PFSK-1 (cell line): Measurements from ENCODE around the gene SLC2A1.

Experiments
- FOXP2 ChIP-seq: optimal IDR thresholded peaks from 2 replicates; pipeline ENCODE3; 2011; ENCODE audit warnings: borderline replicate concordance, control low read depth, inconsistent platforms; ENCODE audit not compliant: insufficient read depth; ENCODE audit errors: extremely low read length, extremely low read depth
- POLR2AphosphoS5 ChIP-seq: IDR thresholded peaks from 2 replicates; pipeline ENCODE4 v1.6.1; 2012; ENCODE audit warnings: low read depth, mild to moderate bottlenecking, control low read depth, low read length, moderate library complexity
- SIN3A ChIP-seq: IDR thresholded peaks from 2 replicates; pipeline ENCODE4 v1.6.1; 2012; ENCODE audit warnings: mild to moderate bottlenecking, low read length, moderate library complexity, borderline replicate concordance; ENCODE audit not compliant: insufficient read depth
- TAF1 ChIP-seq: IDR thresholded peaks from 2 replicates; pipeline ENCODE4 v1.6.1; 2012; ENCODE audit warnings: low read length, control low read depth, borderline replicate concordance; ENCODE audit not compliant: insufficient read depth
- TF ChIP-seq, protein P1 (sequence below), 2 experiments: IDR thresholded peaks; 2 replicates each; pipeline versions ENCODE4 v1.6.1 to v1.8.0; 2011 to 2012; ENCODE audit warnings: low read depth in 2 of 2, low read length in 2 of 2, control low read depth in 1 of 2, inconsistent platforms in 1 of 2, mild to moderate bottlenecking in 1 of 2, moderate library complexity in 1 of 2; ENCODE audit not compliant: insufficient read depth in 1 of 2

DNA sequence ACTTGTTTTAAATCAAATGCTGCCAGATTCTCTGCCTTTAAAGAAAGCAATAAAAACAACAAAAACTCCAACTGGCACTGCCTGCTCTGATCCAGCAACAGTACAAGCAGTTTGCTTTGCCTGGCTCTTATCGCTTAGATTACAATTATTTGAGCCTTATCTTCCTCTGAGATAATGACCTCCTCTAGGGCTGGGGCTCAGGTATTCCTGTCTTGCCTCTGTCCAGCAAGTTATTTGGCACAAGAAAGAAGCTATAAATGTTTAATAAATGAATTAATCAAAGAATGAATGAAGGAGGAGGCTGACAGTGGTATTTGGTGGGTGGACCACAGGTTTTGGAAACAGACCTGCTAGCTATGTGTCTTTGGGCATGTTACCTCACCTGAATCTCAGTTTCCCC is 6.7 kb upstream of the SLC2A1 start:
- no peak for TF ChIP-seq POLR2AphosphoS5
- no peak for TF ChIP-seq TAF1
- TF ChIP-seq SIN3A = no peak
- TF ChIP-seq FOXP2 = no peak
- TF ChIP-seq, protein P1, sequence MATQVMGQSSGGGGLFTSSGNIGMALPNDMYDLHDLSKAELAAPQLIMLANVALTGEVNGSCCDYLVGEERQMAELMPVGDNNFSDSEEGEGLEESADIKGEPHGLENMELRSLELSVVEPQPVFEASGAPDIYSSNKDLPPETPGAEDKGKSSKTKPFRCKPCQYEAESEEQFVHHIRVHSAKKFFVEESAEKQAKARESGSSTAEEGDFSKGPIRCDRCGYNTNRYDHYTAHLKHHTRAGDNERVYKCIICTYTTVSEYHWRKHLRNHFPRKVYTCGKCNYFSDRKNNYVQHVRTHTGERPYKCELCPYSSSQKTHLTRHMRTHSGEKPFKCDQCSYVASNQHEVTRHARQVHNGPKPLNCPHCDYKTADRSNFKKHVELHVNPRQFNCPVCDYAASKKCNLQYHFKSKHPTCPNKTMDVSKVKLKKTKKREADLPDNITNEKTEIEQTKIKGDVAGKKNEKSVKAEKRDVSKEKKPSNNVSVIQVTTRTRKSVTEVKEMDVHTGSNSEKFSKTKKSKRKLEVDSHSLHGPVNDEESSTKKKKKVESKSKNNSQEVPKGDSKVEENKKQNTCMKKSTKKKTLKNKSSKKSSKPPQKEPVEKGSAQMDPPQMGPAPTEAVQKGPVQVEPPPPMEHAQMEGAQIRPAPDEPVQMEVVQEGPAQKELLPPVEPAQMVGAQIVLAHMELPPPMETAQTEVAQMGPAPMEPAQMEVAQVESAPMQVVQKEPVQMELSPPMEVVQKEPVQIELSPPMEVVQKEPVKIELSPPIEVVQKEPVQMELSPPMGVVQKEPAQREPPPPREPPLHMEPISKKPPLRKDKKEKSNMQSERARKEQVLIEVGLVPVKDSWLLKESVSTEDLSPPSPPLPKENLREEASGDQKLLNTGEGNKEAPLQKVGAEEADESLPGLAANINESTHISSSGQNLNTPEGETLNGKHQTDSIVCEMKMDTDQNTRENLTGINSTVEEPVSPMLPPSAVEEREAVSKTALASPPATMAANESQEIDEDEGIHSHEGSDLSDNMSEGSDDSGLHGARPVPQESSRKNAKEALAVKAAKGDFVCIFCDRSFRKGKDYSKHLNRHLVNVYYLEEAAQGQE (IDR thresholded peaks at IDR 0.05; ENCODE audit: insufficient read depth in 1 of 2, low read depth in 2 of 2, low read length in 2 of 2) = no peak
